Measurements from ENCODE around the gene TECPR2. TPM values are rescaled to one million over a fixed set of nuclear protein-coding genes. Genes with fewer than 3 reads are reported as not detected.

TECPR2 gene
- total RNA-seq, 3 donors from 2014 or later = 19.8 to 25.2 (median 19.9) TPM

DNA sequence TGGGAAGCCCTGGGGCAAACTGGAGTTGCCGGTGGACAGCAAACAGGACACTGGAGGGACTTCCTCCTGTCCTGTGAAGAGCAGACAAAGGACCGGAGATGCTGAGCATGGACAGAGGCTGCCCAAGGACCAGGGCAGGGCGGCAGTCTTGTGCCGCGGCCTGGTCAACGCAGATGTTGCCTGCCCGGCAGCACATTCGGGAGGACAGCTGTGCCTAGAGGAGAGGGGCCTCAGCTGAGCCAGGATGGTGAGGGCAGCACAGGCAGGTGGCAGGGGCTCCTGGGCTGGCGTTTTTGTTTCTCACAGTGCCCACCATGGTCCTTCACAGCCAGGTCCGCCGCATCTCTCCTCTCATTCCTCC, 133.6 kb downstream of the TECPR2 start:
- H3K4me3 ChIP-seq = no peak overlapping the region
- H3K36me3 ChIP-seq = no peaks in the 10 kb centered on the region
- TF ChIP-seq POLR2A (IDR thresholded peaks at IDR 0.05) (no peak), POLR2AphosphoS5 (IDR thresholded peaks at IDR 0.05) (no peak), CTCF (IDR thresholded peaks at IDR 0.05) (no peak)
- DNase-seq (ENCODE audit: low spot score in 2 of 2) = no peak
- H3K27me3 ChIP-seq = no peaks in the 10 kb centered on the region
- H3K9me3 ChIP-seq = no peaks in the 10 kb centered on the region
- intact Hi-C loops (cut with DNase I; ENCODE audit: low total_unique reads) = no loop called here
- no peak overlapping the region for H3K27ac ChIP-seq
- H3K4me1 ChIP-seq = no peaks in the 10 kb centered on the region

DNA sequence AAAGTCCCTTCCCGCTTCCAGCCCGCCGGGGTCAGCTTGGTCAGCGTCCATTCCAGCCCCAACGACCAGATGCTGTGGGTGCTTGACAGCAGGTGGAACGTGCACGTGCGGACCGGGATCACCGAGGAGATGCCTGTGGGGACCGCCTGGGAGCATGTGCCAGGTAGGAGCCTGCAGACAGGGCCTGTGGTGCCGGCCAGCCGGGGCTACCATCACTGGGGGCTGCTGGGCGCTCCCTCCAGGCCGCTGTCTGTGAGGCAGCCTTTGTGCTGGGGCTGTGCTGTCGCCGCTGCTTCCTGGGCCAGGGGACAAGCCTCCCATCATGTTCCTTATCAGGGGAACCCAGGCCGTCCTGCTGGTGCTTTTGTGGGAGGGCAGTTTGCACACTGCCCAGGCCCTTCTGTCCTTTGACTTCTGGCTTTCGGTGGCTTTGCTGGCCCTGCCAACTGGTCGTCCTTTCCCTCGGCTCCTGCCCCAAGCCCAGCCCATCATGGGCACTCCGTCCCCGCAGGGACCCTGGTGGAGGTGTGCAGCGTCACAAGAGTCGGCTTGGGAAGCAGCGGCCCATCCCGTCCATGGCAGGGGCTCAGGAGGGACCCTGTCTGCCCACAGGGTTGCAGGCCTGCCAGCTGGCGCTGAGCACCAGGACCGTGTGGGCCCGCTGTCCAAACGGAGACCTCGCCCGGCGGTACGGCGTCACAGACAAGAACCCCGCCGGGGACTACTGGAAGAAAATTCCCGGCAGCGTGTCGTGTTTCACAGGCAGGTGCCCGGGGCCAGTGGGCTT, 134.4 kb downstream of the TECPR2 start:
- Histone ChIP-seq H3K27ac (no peak overlapping the region), H3K36me3 (no peaks in the 10 kb centered on the region)
- no peak for TF ChIP-seq POLR2A (IDR thresholded peaks at IDR 0.05)
- no peak for TF ChIP-seq POLR2AphosphoS5 (IDR thresholded peaks at IDR 0.05)
- TF ChIP-seq CTCF (IDR thresholded peaks at IDR 0.05) = no peak

DNA sequence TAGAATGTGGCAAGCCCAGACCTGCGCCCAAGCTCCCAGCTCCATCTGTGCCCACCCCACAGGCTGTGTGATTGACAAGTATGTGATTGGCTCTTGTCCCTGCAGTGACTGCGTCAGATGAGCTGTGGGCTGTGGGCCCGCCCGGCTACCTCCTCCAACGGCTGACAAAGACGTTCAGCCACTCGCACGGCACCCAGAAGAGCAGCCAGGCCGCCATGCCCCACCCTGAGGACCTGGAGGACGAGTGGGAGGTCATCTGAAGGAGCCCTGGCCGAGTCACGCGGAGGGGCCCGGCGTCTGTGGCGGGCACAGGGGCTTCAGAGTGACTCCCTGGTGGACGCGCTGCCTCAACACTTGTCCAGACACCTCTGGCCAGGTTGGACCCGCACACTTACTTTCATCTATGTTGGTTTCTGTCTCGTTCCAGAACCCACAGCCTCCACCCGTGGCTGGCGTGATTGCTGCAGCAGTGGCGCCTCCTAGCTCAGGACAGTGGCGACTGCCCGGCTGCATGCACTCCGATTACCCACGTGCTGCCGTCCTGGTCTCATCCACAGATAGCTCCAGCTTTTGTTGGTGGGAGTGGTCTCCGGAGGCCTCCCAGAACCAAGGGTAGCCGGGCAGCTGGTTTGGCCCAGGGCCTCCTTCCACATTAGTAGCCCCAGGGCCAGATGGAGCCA, 135.4 kb downstream of the TECPR2 start:
- intact Hi-C loops (cut with DNase I; ENCODE audit: low total_unique reads) = no loop called here
- H3K4me1 ChIP-seq = no peaks in the 10 kb centered on the region
- H3K36me3 ChIP-seq = no peaks in the 10 kb centered on the region
- no peaks in the 10 kb centered on the region for H3K27me3 ChIP-seq
- no peak for TF ChIP-seq POLR2A (IDR thresholded peaks at IDR 0.05)
- no peak for TF ChIP-seq CTCF (IDR thresholded peaks at IDR 0.05)
- no peak for TF ChIP-seq POLR2AphosphoS5 (IDR thresholded peaks at IDR 0.05)
- H3K9me3 ChIP-seq = no peaks in the 10 kb centered on the region
- no peak overlapping the region for H3K27ac ChIP-seq
- no peak for DNase-seq (ENCODE audit: low spot score in 2 of 2)
- H3K4me3 ChIP-seq = no peak overlapping the region

More for the DNA sequence above, 134.4 kb downstream of the TECPR2 start:
- no peaks in the 10 kb centered on the region for H3K27me3 ChIP-seq
- no peaks in the 10 kb centered on the region for H3K9me3 ChIP-seq
- intact Hi-C loops (cut with DNase I; ENCODE audit: low total_unique reads) = no loop called here
- DNase-seq (ENCODE audit: low spot score in 2 of 2) = no peak
- no peaks in the 10 kb centered on the region for H3K4me1 ChIP-seq
- no peak overlapping the region for H3K4me3 ChIP-seq

- DNase-seq (ENCODE audit: low spot score in 2 of 2) = no peak
- H3K4me1 ChIP-seq = no peaks in the 10 kb centered on the region
- peak overlapping the region in 1 of 2 donors; percentile 81 for H3K27ac ChIP-seq
- TF ChIP-seq POLR2A (IDR thresholded peaks at IDR 0.05) = no peak
- TF ChIP-seq POLR2AphosphoS5 (IDR thresholded peaks at IDR 0.05) = no peak
- TF ChIP-seq CTCF (IDR thresholded peaks at IDR 0.05) = no peak
- no peaks in the 10 kb centered on the region for H3K36me3 ChIP-seq
- H3K4me3 ChIP-seq = no peak overlapping the region
- H3K9me3 ChIP-seq = no peaks in the 10 kb centered on the region
- intact Hi-C loops (cut with DNase I; ENCODE audit: low total_unique reads) = no loop called here
- no peaks in the 10 kb centered on the region for H3K27me3 ChIP-seq
Observed at GRCh38 chr14:102498678-102499265, 136.0 kb downstream of the TECPR2 start.

Data from breast epithelium (tissue), 4 donors.